HEK293T (cell line): Measurements from ENCODE around the gene GPATCH2.

Experiments
- BHLHE40 ChIP-seq: fragments of 450-650 bp; IDR thresholded peaks from 2 replicates; pipeline ENCODE4 v1.6.1; 2016; ENCODE audit warnings: mild to moderate bottlenecking, moderate library complexity, borderline replicate concordance
- CTBP1 ChIP-seq: fragments of 450-650 bp; IDR thresholded peaks from 2 replicates; pipeline ENCODE4 v1.6.1; 2016; ENCODE audit warnings: borderline replicate concordance
- PKNOX1 ChIP-seq: fragments of 450-650 bp; IDR thresholded peaks from 2 replicates; pipeline ENCODE4 v1.6.1; 2016
- SUZ12 ChIP-seq: fragments of 450-650 bp; IDR thresholded peaks from 2 replicates; pipeline ENCODE4 v1.6.1; 2016; ENCODE audit warnings: mild to moderate bottlenecking
- TARDBP ChIP-seq: fragments of 450-650 bp; IDR thresholded peaks from 2 replicates; pipeline ENCODE4 v1.6.1; 2016

- TF ChIP-seq PKNOX1, result no peak
- no peak for TF ChIP-seq CTBP1
- no peak for TF ChIP-seq TARDBP
- TF ChIP-seq SUZ12, result no peak
- no peak for TF ChIP-seq BHLHE40
These were observed 8.8 kb downstream of the GPATCH2 start for GRCh38 chr1:217622042-217622441.
